Melanocyte of skin (primary cell): ENCODE measurements around the gene DEFB131B. TPM values are rescaled to one million over a fixed set of nuclear protein-coding genes. Genes with fewer than 3 reads are reported as not detected.

Source experiments
- small RNA-seq, 2 donors: library from RNA; depleted of rRNA; stranded (forward); fragments of <200 nt; gene quantifications; one replicate each; pipeline ENCODE3, GENCODE V24; 2012
- total RNA-seq, 2 donors: library from RNA; depleted of rRNA; stranded (reverse); fragments of >200 nt; gene quantifications; 2 replicates each; pipeline ENCODE4 v1.2.3, GENCODE V29; 2012

Gene DEFB131B
- not detected for total RNA-seq

DNA sequence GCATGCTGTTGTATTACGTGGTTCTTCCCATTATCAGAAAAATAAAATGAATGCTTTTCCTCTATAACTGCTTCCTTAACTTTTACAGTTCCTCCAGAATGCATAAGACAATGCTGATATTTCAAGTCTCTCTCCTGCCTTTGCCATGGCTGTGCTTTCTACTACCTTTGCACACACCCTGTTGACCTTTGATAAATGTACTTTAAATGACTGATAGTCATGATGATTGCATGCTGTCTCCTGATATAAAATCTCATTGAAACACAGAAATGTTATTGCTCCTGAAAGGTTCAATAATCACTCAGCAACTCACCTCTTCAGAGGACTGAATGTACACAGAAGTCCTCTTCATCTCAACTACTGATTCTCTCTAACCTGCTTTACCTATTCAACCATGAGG, at the start of gene DEFB131B:
Gene DEFB131B, plus strand, starts transcription at position 395 of the 400 bp plus-strand sequence. Its CDS starts 0 bp downstream, at position 395.

GRCh38 chr11:71832811-71833210, 45.4 kb upstream of the DEFB131B start, which contains the start of gene DEFB108B:
Gene DEFB108B (plus strand): TSS chr11:71833200. CDS start chr11:71833200, 0 bp downstream.

GRCh38 chr11:71927820-71928736, 49.8 kb downstream of the DEFB131B start, which contains the start of gene XNDC1N:
Gene XNDC1N (minus strand): TSS chr11:71928594. CDS start chr11:71923353, 5,241 bp downstream.

GRCh38 chr11:71928737-71929443, 50.6 kb downstream of the DEFB131B start, which contains the start of gene RNF121:
Gene RNF121 (plus strand): TSS chr11:71929046. CDS start chr11:71929062, 16 bp downstream.

Small RNA genes within 50 kb of the gene (small RNA-seq; reads per million reads assigned to genes)
- gene RNA5SP342: 0 reads per million in 2 donors

Other genes starting within 250 kb of the DEFB131B start
- not detected for gene DEFB108B, start 45.3 kb upstream of the DEFB131B start, total RNA-seq
- gene XNDC1N, start 50.1 kb downstream of the DEFB131B start, total RNA-seq: 1 to 10 TPM; 2.8 to 4.3 TPM
- 10 to 100 TPM; 16.5 to 21.6 TPM for gene RNF121, start 50.6 kb downstream of the DEFB131B start, total RNA-seq
- 1 to 10 TPM; 1.4 to 2.0 TPM for gene IL18BP, start 120.5 kb downstream of the DEFB131B start, total RNA-seq
- gene NUMA1, start 202.1 kb downstream of the DEFB131B start, total RNA-seq: 100 to 1,000 TPM; 100 to 103 TPM
- gene LRRC51, start 202.4 kb downstream of the DEFB131B start, total RNA-seq: 1 to 10 TPM; 3.4 to 4.7 TPM
- gene LAMTOR1, start 224.8 kb downstream of the DEFB131B start, total RNA-seq: 100 to 1,000 TPM; 131 to 157 TPM
- under 1 TPM in 1 of 2 donors, not detected in 1; under 0.01 TPM for gene TOMT, start 227.5 kb downstream of the DEFB131B start, total RNA-seq
- 10 to 100 TPM; 20.0 to 38.3 TPM for gene ANAPC15, start 234.2 kb downstream of the DEFB131B start, total RNA-seq